HG02840 (cell line): ENCODE measurements around the gene KLRC2.
"Not testable (repeated sequence)": the region's sequence is repeated elsewhere in the genome, so short reads cannot be mapped to it uniquely, and the experiment has no call there.

Source experiments
- ATAC-seq: cut with Tn5 transposase; IDR thresholded peaks from one replicate; pipeline ENCODE4 v1.9.1; 2021; ENCODE audit warnings: mild to moderate bottlenecking, moderate library complexity, moderate number of reproducible peaks; ENCODE audit not compliant: unreplicated experiment, low FRiP score

Gene KLRC2

DNA sequence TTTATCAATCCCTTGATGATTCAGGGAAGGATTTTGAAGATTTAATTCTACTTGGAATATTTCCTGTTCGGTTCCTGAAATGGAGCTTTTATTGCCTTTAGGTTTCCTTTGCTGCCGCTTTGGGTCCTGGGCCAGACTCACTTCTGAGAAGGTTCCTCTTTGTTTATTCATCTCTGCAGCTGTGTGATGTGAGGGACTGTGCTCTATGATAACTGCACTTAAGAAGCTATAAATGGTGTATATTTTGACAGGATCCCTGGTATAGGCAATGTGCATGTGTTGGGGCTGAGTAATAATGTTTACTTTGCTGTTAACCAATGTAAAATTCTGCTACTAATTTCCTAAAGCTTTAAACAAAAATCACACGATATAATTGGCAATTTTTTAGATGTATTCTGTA lies at the start of gene KLRC2:
Gene KLRC2, minus strand, starts transcription at position 195 of the 400 bp plus-strand sequence. Its CDS starts 24 bp downstream, at position 171.
- not testable (repeated sequence) for ATAC-seq

DNA sequence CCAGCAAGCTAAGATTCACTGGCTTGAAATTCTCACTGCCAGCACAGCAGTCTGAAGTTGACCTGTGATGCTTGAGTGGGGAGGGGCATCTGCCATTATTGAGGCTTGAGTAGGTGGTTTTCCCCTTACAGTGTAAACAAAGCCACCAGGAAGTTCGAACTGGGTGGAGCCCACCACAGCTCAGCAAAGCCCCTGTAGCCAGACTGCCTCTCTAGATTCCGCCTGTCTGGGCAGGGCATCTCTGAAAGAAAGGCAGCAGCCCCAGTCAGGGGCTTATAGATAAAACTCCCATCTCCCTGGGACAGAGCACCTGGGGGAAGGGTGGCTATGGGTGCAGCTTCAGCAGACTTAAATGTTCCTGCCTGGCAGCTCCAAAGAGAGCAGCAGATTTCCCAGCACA lies 46.1 kb upstream of the KLRC2 start:
- not testable (repeated sequence) for ATAC-seq

DNA sequence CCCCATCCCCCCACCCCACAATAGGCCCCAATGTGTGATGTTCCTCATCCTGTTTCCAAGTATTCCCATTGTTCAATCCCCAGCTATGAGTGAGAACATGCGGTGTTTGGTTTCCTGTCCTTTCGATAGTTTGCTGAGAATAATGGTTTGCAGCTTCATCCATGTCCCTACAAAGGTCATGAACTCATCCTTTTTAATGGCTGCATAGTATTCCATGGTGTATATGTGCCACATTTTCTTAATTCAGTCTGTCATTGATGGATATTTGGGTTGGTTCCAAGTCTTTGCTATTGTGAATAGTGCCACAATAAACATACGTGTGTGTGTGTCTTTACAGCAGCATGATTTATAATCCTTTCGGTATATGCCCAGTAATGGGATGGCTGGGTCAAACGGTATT lies 37.0 kb upstream of the KLRC2 start:
- not testable (repeated sequence) for ATAC-seq

DNA sequence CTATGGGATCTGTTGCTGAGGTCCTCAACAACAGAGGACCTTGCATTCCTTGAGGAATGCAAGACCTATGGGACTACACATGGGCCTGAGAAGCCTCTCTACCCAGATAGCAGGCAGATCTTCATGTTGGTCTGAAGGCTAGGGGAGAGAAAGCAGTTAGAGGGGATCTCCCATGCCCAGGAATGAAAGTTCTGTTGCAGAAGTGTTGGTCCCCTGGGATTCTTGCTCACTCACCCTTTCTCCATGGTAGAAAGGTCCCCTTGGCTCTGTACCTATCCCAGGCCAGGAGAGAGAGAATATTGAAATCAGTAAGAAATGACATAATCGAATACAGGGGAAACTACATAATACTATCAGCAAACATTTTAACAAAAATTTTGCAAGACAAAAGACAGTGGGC lies 33.9 kb upstream of the KLRC2 start:
- ATAC-seq: no peak

DNA sequence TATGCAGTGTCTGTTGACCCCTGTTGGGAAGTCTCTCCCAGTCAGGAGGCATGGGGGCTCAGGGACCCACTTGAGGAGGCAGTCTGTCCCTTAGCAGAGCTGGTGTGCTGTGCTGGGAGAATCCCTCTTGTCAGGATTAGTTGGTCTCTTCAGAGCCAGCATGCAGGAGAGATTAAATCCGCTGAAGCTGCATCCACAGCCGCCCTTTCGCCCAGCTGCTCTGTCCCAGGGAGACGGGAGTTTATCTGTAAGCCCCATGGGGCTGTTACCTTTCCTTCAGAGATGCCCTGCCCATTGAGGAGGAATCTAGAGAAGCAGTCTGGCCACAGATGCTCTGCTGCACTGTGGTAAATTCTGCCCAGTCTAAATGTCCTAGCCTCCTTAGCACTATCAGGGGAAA lies 30.5 kb upstream of the KLRC2 start:
- no peak for ATAC-seq

DNA sequence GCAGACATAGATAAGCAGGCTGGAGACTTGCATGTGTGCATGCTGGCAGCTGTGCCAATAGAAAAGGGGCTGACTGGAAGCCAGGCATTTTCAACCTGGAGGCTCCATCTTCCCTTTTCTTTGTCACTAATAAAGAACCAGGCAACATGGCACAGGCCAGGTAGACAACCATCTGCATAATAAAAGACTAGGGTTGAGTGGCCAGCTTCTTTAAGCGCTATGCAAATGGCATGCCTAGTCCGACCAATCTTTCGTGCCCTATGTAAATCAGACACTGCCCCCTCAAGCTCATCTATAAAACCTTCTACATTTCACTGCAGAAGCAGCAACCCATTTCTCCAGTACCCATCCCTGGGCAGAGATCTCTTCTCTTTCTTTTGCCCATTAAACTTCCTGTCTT lies 21.9 kb upstream of the KLRC2 start:
- ATAC-seq: no peak

DNA sequence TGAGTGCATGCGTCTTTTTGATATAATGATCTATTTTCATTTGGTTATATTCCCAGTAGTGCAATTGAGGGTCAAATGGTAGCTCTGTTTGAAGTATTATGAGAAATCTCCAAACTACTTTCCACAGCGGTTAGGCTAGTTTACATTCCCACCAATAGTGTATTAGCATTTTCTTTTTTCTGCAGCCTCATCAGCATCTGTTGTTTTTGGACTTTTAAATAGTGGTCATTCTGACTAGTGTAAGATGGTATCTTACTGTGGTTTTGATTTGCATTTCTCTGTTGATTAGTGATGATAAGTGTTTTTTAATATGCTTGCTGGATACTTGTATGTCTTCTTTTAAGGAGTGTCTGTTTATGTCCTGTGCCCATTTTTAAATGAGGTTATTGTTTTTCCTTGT lies 21.0 kb upstream of the KLRC2 start:
- no peak for ATAC-seq

DNA sequence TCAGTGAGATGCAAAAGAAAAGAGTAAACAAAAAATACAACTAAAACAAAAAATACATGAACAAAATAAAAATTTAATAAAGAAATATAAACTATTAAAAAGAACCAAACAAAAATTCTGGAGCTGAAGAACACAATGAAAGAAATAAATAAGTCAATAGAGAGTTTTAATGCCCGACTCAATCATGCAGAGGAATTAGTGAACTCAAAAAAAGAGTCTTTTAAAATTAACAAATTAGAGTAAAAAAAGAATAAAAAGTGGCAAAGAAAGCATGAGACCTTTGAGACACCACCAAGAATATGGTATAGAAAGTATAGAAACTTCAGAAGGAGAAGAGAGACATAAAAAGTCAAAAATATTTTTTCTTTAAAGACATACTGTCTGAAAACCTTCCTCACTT lies 20.0 kb upstream of the KLRC2 start:
- ATAC-seq: no peak

DNA sequence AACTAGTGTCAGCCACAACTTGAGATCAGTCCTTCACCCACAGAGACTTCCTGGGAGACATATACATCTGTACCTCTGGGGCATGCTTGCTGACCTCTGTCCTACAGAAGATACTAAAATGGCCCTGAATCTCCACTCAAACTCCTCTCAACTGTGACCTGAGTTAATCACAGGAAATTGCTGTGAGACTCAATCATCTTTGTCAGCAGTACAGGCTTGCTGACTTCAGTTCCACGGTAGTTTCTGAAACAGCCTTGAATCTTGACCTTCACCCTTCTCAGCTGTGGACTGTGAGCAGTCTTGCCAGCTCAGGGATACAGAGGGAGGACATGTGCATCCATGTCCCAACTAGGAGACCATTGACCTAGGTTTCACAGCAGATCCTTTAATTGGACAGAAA lies 18.7 kb upstream of the KLRC2 start:
- ATAC-seq: no peak

DNA sequence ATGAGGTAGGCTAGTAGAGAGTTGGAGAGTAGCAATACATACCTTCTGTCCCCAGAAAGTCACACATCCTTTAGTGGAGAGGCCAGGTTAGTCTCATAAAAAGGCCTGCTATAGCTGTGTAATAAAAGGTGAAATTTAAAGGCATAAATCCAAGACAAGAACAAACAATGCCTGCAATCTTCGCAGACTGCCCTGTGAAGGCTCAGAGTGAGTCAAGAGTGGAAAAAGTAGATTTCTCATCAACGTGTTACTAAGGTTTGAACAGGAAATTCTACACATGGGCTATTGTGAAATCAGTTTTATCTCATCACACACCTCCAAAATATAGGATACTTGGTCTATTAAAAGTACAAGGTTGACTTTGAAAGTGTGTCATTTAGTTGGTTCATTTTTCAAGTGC lies 17.3 kb upstream of the KLRC2 start, which contains the start of gene KLRC1:
Gene KLRC1, minus strand, starts transcription at position 222 of the 400 bp plus-strand sequence. CDS start 2,221 bp downstream, outside the sequence.
- no peak for ATAC-seq

DNA sequence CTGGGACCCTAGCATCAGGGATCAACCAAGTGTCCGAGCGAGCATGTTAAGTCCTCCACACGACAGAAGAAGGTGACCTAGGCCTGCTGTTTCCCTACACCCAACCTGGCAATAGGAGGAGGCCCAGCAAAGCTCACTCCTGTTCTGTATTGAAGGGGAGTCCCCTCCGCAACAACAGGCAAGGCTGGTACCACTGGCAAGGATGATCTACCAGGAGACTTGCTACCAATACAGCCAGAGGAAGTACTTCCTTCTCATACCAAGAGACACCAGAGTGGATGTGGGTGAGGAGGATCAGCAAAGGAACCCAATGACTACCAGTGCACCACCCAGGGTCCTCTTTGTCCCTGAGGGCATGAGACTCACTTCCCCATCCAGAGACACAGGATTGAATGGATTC lies 12.4 kb upstream of the KLRC2 start:
- no peak for ATAC-seq

DNA sequence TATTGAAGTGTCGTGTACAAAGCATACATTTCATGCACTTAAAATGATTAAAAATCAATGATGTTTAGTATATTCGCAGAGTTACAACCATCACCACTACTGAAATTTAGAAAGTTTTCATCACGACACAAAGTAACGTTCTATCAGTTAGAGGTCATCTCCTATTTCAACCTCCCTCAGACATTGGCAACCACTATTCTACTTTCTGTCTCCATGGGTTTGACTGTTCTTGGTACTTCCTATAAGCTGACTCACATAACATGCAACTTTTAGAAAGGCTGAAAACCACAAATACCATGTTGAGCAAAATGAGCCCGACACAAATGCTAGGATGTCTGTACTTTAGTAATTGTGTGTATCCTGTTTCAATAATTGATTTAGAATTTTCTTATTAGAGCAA lies 10.2 kb upstream of the KLRC2 start:
- not testable (repeated sequence) for ATAC-seq

DNA sequence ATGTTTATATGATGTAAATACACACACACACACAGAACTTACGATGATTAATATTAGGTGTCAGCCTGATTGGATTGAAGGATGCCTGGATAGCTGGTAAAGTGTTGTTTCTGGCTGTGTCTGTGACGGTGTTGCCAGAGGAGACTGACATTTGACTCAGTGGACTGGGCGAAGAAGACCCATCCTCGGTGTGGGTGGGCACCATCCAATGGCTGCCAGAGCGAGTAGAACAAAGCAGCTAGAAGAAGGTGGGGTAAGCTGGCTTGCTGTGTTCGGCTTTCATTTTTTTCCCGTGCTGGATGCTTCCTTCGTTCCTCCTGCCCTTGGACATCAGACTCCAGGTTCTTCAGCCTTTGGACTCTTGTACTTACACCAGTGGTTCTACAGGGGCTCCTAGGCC lies 5.3 kb upstream of the KLRC2 start:
- ATAC-seq: not testable (repeated sequence)

DNA sequence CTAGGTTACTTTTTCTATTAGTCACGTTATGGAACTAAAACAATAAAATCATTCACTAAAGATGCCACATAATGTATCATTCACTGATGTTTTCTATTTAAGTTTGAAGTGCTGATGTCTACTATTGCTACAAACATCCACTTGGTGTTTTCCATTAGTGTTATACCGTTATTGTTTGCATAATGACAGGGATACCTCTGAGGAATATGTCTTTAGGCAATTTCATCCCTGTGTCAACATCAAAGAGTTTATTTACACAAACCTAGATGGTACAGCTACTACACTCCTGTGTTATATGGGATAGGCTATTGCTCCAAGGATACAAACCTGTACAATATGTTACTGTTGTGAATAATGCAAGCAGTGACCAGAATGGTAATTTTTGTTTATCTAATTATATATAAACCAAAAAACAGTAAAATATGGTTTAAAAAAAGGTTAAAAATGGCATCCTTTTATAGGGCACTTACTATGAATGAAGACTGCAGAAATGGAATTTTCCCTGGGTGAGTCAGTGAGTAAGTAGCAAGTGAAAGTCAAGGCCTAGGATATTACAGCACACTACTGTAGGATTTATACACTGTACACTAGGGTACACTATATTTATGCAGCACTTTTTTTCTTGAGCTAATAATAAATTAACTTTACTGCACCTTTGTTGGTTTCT lies 3.9 kb upstream of the KLRC2 start:
- ATAC-seq: not testable (repeated sequence)

DNA sequence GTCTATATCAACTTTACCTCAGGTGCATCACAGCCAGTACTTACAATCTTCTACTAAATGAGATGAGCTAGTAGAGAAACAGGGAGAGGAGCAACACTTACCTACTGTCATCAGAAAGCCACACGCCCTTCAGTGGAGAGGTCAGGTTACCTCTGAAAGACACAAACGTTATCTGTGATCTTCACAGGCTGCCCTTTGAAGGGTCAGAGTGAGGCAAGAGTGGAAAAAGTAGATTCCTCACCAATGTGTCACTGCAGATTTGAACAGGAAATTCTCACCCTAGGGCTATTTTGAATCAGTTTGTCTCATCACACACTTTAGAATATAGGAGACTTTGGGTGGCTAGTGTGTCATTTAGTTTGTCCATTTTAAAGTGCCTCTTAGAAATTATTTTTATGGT lies 1.8 kb upstream of the KLRC2 start:
- ATAC-seq: not testable (repeated sequence)

DNA sequence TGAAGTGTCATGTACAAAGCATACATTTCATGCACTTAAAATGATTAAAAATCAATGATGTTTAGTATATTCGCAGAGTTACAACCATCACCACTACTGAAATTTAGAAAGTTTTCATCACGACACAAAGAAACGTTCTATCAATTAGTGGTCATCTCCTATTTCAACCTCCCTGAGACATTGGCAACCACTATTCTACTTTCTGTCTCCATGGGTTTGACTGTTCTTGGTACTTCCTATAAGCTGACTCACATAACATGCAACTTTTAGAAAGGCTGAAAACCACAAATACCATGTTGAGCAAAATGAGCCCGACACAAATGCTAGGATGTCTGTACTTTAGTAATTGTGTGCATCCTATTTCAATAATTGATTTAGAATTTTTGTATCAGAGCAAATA lies 5.2 kb downstream of the KLRC2 start:
- ATAC-seq: not testable (repeated sequence)

DNA sequence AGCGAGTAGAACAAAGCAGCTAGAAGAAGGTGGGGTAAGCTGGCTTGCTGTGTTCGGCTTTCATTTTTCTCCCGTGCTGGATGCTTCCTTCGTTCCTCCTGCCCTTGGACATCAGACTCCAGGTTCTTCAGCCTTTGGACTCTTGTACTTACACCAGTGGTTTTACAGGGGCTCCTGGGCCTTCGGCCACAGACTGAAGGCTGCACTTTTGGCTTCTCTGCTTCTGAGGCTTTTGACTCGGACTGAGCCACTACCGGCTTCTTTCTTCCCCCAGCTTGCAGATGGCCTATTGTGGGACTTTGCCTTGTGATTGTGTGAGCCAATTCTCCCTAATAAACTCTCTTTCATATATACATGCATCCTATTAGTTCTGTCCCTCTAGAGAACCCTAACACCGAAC lies 9.9 kb downstream of the KLRC2 start:
- ATAC-seq: not testable (repeated sequence)

DNA sequence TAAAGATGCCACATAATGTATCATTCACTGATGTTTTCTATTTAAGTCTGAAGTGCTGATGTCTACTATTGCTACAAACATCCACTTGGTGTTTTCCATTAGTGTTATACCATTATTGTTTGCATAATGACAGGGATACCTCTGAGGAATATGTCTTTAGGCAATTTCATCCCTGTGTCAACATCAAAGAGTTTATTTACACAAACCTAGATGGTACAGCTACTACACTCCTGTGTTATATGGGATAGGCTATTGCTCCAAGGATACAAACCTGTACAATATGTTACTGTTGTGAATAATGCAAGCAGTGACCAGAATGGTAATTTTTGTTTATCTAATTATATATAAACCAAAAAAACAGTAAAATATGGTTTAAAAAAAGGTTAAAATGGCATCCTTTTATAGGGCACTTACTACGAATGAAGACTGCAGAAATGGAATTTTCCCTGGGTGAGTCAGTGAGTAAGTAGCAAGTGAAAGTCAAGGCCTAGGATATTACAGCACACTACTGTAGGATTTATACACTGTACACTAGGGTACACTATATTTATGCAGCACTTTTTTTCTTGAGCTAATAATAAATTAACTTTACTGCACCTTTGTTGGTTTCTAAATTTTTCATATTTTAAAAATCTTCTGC lies 11.4 kb downstream of the KLRC2 start:
- ATAC-seq: not testable (repeated sequence)

DNA sequence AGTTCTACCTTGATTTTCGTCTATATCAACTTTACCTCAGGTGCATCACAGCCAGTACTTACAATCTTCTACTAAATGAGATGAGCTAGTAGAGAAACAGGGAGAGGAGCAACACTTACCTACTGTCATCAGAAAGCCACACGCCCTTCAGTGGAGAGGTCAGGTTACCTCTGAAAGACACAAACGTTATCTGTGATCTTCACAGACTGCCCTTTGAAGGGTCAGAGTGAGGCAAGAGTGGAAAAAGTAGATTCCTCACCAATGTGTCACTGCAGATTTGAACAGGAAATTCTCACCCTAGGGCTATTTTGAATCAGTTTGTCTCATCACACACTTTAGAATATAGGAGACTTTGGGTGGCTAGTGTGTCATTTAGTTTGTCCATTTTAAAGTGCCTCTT lies 13.7 kb downstream of the KLRC2 start:
- ATAC-seq: not testable (repeated sequence)

DNA sequence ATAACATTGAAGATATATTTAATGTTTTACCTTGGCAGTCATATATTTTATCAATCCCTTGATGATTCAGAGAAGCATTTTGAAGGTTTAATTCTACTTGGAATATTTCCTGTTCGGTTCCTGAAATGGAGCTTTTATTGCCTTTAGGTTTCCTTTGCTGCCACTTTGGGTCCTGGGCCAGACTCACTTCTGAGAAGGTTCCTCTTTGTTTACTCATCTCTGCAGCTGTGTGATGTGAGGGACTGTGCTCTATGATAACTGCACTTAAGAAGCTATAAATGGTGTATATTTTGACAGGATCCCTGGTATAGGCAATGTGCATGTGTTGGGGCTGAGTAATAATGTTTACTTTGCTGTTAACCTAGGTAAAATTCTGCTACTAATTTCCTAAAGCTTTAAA lies 15.5 kb downstream of the KLRC2 start, which contains the start of gene KLRC3:
Gene KLRC3, minus strand, starts transcription at position 262 of the 400 bp plus-strand sequence. Its CDS starts 45 bp downstream, at position 217.
- ATAC-seq: not testable (repeated sequence)

DNA sequence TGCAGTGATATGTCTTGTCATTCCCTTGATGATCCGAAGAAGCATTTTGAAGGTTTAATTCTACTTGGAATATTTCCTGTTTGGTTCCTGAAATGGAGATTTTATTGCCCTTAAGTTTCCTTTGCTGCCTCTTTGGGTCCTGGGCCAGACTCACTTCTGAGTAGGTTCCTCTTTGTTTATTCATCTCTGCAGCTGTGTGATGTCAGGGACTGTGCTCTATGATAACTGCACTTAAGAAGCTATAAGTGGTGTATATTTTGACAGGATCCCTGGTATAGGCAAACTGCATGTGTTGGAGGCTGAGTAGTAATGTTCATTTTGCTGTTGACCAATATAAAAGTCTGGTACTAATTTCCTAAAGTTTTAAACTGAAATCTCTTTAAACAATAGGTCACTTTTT lies 26.4 kb downstream of the KLRC2 start, which contains the start of gene KLRC4:
Gene KLRC4, minus strand, starts transcription at position 366 of the 400 bp plus-strand sequence. Its CDS starts 182 bp downstream, at position 184.
- ATAC-seq: no peak

DNA sequence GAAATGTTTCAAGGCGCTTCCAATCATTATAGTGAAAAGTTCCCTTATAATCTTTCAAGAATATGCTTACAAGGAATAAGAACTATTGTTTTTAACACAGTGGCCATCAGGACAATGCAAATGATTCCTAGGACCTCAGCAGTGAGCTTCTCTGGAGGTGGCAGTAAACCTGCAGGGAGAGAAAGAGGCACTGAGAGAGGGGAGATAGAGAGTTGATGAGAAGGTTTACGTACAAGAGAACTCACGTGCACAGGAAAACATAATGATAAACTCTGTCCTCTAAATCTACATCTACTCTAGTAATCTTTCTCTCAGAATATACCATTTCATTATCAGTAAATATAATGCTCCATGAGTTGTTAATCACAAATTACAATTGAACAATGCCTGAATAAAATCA lies 27.0 kb downstream of the KLRC2 start:
- no peak for ATAC-seq
